ENCODE data around the gene MTFMT.

MTFMT gene

DNA sequence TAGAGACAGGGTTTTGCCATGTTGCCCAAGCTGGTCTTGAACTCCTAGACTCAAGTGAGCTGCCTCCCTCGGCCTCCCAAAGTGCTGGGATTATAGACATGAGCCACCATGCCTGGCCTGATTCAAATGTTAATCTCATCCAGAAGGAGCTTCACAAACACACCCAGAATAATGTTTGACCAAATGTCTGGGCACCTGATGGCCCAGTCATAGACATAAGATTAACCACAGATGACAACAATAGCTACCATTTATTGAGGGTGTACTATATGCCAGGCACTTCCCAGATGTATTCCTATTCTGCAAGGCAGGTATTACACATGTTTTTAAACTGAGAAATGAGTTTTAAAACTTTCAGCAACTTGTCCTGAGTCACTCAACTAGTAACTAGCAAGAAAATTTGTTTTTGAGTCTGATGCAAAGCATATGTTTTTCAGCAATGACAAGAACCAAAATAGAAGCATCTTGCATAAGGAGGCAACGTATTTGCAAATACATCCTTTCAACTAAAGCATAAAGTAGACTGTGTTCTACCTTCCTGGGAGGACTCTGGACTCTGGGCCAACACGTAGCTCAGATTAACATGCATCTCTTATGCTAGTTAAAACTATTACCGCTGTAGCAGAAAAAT is 31.6 kb downstream of the MTFMT start:
- DNase-seq (ENCODE audit: extremely low read depth, insufficient read length): no peak
- TF ChIP-seq, protein P1, sequence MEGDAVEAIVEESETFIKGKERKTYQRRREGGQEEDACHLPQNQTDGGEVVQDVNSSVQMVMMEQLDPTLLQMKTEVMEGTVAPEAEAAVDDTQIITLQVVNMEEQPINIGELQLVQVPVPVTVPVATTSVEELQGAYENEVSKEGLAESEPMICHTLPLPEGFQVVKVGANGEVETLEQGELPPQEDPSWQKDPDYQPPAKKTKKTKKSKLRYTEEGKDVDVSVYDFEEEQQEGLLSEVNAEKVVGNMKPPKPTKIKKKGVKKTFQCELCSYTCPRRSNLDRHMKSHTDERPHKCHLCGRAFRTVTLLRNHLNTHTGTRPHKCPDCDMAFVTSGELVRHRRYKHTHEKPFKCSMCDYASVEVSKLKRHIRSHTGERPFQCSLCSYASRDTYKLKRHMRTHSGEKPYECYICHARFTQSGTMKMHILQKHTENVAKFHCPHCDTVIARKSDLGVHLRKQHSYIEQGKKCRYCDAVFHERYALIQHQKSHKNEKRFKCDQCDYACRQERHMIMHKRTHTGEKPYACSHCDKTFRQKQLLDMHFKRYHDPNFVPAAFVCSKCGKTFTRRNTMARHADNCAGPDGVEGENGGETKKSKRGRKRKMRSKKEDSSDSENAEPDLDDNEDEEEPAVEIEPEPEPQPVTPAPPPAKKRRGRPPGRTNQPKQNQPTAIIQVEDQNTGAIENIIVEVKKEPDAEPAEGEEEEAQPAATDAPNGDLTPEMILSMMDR (IDR thresholded peaks at IDR 0.05; ENCODE audit: insufficient read depth, low read length, poor library complexity, severe bottlenecking): no peak

DNA sequence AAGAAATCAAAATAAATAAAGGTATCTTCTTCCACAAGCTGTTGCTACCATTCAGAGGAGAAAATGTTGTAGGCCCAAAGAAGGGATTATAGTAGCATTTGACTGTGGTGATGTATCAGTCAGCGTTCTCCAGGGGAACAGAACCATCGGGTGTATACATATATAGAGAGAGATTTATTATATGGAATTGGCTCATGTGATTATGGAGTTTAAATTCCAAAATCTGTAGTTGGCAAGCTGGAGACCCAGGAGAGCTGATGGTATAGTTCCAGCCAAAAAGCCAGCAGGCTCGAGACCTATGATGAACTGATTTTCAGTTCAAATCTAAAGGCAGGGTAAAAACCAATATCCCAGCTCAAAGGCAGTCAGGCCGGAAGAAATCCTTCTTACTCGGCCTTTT is 32.4 kb downstream of the MTFMT start:
- Histone ChIP-seq H3K4me3 (replicated peaks; ENCODE audit: low read depth, low read length) (no peak overlapping the region), H3K27me3 (replicated peaks; ENCODE audit: control insufficient read depth, insufficient read depth, low read length) (no peaks in the 10 kb centered on the region), H3K36me3 (ENCODE audit: control insufficient read depth, insufficient read depth, low read length) (no peaks in the 10 kb centered on the region)
- no peak for DNase-seq (ENCODE audit: extremely low read depth, insufficient read length)
- TF ChIP-seq, protein P1 (IDR thresholded peaks at IDR 0.05; ENCODE audit: insufficient read depth, low read length, poor library complexity, severe bottlenecking): no peak

More for the DNA sequence above, 31.6 kb downstream of the MTFMT start:
- no peaks in the 10 kb centered on the region for H3K36me3 ChIP-seq (ENCODE audit: control insufficient read depth, insufficient read depth, low read length)
- H3K27me3 ChIP-seq (replicated peaks; ENCODE audit: control insufficient read depth, insufficient read depth, low read length): no peaks in the 10 kb centered on the region
- no peak overlapping the region for H3K4me3 ChIP-seq (replicated peaks; ENCODE audit: low read depth, low read length)

DNA sequence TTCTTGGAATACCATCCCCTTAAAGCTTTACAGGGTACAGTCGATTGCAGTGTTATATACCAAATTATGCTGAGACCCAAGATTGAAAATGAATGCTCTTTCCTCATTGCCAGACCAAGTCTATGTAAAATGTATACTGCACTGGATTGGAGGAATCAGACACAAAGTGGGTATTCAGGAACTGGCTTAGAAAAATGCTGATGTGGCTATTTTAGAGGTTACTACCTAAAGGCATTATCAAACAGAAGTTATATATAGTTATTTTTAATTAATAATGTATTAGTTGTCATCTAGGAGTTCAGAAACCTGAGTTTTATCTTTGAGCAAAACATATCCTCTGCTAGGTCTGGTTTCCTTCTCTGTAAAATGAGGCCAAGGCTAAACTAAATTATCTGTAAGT is 36.1 kb downstream of the MTFMT start:
- no peak overlapping the region for H3K4me3 ChIP-seq (replicated peaks; ENCODE audit: low read depth, low read length)
- no peak for DNase-seq (ENCODE audit: extremely low read depth, insufficient read length)
- no peaks in the 10 kb centered on the region for H3K36me3 ChIP-seq (ENCODE audit: control insufficient read depth, insufficient read depth, low read length)
- no peaks in the 10 kb centered on the region for H3K27me3 ChIP-seq (replicated peaks; ENCODE audit: control insufficient read depth, insufficient read depth, low read length)
- TF ChIP-seq, protein P1 (IDR thresholded peaks at IDR 0.05; ENCODE audit: insufficient read depth, low read length, poor library complexity, severe bottlenecking): no peak

DNA sequence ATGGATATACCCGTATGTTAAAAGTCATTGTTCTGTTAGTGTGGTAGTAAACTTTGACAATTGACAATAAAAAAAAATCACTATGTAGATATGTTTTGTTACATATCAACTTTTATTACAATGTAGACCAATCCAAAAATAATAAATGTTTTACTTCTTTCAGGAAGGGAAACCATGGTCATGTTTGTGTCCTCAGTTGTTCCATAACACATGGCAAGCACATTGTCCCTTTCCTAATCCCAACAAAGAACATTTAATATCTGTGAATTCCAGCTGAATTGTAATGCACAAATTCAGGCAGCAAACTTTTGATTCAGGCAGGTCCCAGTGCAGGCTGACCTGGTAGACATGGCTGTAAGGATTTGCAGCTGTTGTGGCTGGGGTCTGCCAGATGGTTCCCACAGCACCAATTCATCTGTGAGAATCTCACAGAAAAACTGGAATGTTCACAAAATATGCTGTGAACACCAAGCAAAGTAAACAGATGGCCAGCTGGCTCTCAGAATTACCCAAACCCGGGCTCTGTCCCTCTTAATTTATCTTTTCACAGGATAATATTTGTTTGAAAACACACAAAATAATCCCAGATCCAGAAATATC is 37.8 kb downstream of the MTFMT start:
- TF ChIP-seq, protein P1 (IDR thresholded peaks at IDR 0.05; ENCODE audit: insufficient read depth, low read length, poor library complexity, severe bottlenecking): no peak
- DNase-seq (ENCODE audit: extremely low read depth, insufficient read length): no peak
- H3K36me3 ChIP-seq (ENCODE audit: control insufficient read depth, insufficient read depth, low read length): peaks cover 1% of the 10 kb centered on the region; the same call in 1 of the 2 replicates
- H3K4me3 ChIP-seq (replicated peaks; ENCODE audit: low read depth, low read length): no peak overlapping the region
- no peaks in the 10 kb centered on the region for H3K27me3 ChIP-seq (replicated peaks; ENCODE audit: control insufficient read depth, insufficient read depth, low read length)

DNA sequence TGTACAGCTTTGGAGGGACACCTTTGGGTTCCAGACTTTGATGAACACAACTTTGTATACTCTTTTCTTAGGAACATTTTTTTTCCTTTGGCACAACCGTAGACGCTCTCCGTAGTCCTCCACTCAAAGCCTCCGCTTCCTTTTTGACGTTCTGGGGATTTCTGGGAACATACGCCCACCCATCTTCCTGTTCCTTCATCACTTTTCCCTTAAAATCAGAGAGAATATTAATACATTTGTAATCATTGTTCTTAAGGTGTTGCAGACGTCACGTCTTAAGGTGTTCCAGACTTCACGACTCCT is 39.3 kb downstream of the MTFMT start:
- TF ChIP-seq, protein P1 (IDR thresholded peaks at IDR 0.05; ENCODE audit: insufficient read depth, low read length, poor library complexity, severe bottlenecking): no peak
- Histone ChIP-seq H3K27me3 (replicated peaks; ENCODE audit: control insufficient read depth, insufficient read depth, low read length) (no peaks in the 10 kb centered on the region), H3K4me3 (replicated peaks; ENCODE audit: low read depth, low read length) (peak overlapping the region; percentile 69), H3K36me3 (ENCODE audit: control insufficient read depth, insufficient read depth, low read length) (peaks cover 1% of the 10 kb centered on the region; the same call in 1 of the 2 replicates)
- DNase-seq (ENCODE audit: extremely low read depth, insufficient read length): no peak
